ENCODE measurements around the gene GALNT2. TPM values are rescaled to one million over a fixed set of nuclear protein-coding genes. Genes with fewer than 3 reads are reported as not detected.

Gene GALNT2
- total and polyA plus RNA-seq, 3 experiments from 2014 or later = 15.7 to 69.0 (median 65.6) TPM

GRCh38 chr1:230065571-230065970 lies 1.5 kb upstream of the GALNT2 start:
- H3K4me1 Mint-ChIP-seq = peaks cover 23 to 33% (median 31%) of the 10 kb centered on the region in 3 donors
- Histone ChIP-seq H3K27ac (ENCODE audit: low read depth, low read length) (peak overlapping the region; percentile 65), H3K4me1 (ENCODE audit: insufficient read depth, low read length) (peaks cover 6% of the 10 kb centered on the region), H3K36me3 (ENCODE audit: insufficient read depth, low read length) (no peaks in the 10 kb centered on the region), H3K9me3 (ENCODE audit: low read length) (no peaks in the 10 kb centered on the region), H3K4me3 (ENCODE audit: low read length) (no peak overlapping the region), H3K27me3 (ENCODE audit: insufficient read depth, low read length, poor library complexity, severe bottlenecking) (no peaks in the 10 kb centered on the region)
- peak overlapping the region in 4 of 7 donors; percentile 10 to 90 (median 76) for H3K4me3 Mint-ChIP-seq
- CTCF ChIA-PET = no interaction called here
- no peak for DNase-seq
- peaks cover 0 to 4% of the 10 kb centered on the region in 2 donors for H3K27me3 Mint-ChIP-seq
- H3K36me3 Mint-ChIP-seq = peaks cover 0 to 3% (median 0%) of the 10 kb centered on the region in 3 donors
- peak overlapping the region in 5 of 8 donors; percentile 83 to 98 (median 96) for H3K27ac Mint-ChIP-seq
- peaks cover 0 to 4% (median 0%) of the 10 kb centered on the region in 5 donors for H3K9me3 Mint-ChIP-seq
- POLR2A ChIA-PET = no interaction called here

GRCh38 chr1:230066031-230066430 lies 1.0 kb upstream of the GALNT2 start:
- Mint-ChIP-seq H3K4me1 (peaks cover 26 to 37% (median 35%) of the 10 kb centered on the region in 3 donors), H3K4me3 (peak overlapping the region; percentile 79 to 93 (median 90)), H3K27me3 (peaks cover 0 to 4% of the 10 kb centered on the region in 2 donors), H3K9me3 (peaks cover 0 to 4% (median 0%) of the 10 kb centered on the region in 5 donors), H3K36me3 (peaks cover 0 to 3% (median 0%) of the 10 kb centered on the region in 3 donors), H3K27ac (peak overlapping the region; percentile 71 to 98 (median 96))
- Histone ChIP-seq H3K27ac (ENCODE audit: low read depth, low read length) (peak overlapping the region; percentile 65), H3K4me1 (ENCODE audit: insufficient read depth, low read length) (peaks cover 6% of the 10 kb centered on the region), H3K4me3 (ENCODE audit: low read length) (peak overlapping the region; percentile 64), H3K36me3 (ENCODE audit: insufficient read depth, low read length) (no peaks in the 10 kb centered on the region), H3K27me3 (ENCODE audit: insufficient read depth, low read length, poor library complexity, severe bottlenecking) (no peaks in the 10 kb centered on the region), H3K9me3 (ENCODE audit: low read length) (no peaks in the 10 kb centered on the region)
- POLR2A ChIA-PET = interaction anchor here (0.6 kb wide), 1 partner anchor 44 kb away, joined by 4 read pairs; no protein-coding TSS in a partner anchor
- CTCF ChIA-PET = interaction anchor here (1.2 kb wide), 1 partner anchor 14 kb away, joined by 3 read pairs; no protein-coding TSS in a partner anchor
- DNase-seq = no peak

DNA sequence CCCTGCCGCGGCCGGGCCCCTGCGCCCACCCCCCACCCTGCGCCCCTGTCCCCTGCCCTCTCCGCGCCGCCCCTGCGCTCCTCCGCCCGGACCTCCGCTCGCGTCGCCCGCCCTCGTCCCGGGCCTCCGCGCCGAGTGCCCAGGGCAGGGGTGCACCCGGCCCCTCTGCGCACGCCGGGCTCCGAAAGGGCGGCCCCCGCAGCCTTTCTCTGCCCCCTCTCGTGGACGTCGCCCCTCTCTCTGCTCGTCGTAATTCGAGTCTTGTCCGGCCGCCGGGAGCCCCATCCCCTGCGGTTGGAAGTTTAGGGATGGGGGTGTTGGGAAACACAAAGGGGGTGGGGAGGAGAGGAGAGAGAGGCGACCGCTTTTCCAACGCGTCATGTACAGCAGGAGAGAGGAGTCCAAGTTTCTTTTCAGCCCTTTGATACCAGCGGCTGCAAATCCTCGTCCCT lies 407 bp downstream of the GALNT2 start:
- DNase-seq = no peak
- peaks cover 6% of the 10 kb centered on the region for H3K4me1 ChIP-seq (ENCODE audit: insufficient read depth, low read length)
- Mint-ChIP-seq H3K27ac (peak overlapping the region in 5 of 8 donors; percentile 45 to 88 (median 83)), H3K9me3 (peaks cover 0 to 2% (median 0%) of the 10 kb centered on the region in 5 donors), H3K4me1 (peaks cover 29 to 47% (median 42%) of the 10 kb centered on the region in 3 donors), H3K27me3 (peaks cover 0 to 2% of the 10 kb centered on the region in 2 donors), H3K4me3 (peak overlapping the region; percentile 82 to 96 (median 89)), H3K36me3 (peaks cover 0 to 3% (median 0%) of the 10 kb centered on the region in 3 donors)
- no peaks in the 10 kb centered on the region for H3K27me3 ChIP-seq (ENCODE audit: insufficient read depth, low read length, poor library complexity, severe bottlenecking)
- peak overlapping the region; percentile 78 for H3K4me3 ChIP-seq (ENCODE audit: low read length)
- no peaks in the 10 kb centered on the region for H3K9me3 ChIP-seq (ENCODE audit: low read length)
- H3K36me3 ChIP-seq (ENCODE audit: insufficient read depth, low read length) = no peaks in the 10 kb centered on the region
- H3K27ac ChIP-seq (ENCODE audit: low read depth, low read length) = peak overlapping the region; percentile 57
- ChIA-PET POLR2A (interaction anchor here (1.0 kb wide), 2 partner anchors 17 to 729 kb away, joined by 3 read pairs; no protein-coding TSS in a partner anchor), CTCF (no interaction called here)

DNA sequence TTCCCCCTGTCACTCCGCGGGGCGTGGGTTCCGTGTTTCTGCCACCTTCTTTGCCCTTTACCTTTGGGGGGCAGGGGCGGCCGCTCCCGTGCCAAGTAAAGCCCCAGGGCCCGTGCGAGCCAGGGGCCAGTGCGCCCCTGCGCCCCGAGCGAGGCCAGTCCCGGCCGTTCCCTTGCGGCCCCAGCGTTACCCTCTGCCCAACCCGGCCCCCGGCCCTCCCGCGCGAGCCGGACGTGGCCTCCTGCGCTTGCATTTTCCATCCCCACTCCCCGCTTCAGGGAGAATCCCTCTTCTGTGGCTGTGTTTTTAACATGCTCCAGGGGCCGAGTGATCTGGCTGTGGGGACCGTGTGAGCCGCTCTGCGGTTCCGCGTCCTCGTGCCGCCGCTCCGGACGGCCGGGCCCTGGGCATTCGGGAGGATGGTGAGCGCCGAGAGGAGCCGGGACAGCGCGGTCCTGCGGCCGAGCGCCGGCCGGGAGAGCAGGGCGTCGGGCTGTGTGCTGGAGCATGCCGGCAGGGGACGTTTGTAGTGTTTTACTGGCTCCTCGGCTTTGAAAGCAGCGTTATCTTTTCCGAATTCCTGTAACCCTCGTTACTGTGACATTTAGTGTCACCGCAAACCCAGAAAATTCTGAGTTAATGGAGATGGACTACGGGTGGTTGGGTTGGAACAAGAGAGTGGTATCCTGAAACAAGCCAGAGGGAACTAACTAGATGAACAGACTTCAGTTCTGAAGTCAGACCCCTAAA lies 1.0 kb downstream of the GALNT2 start:
- POLR2A ChIA-PET = no interaction called here
- Histone ChIP-seq H3K9me3 (ENCODE audit: low read length) (no peaks in the 10 kb centered on the region), H3K36me3 (ENCODE audit: insufficient read depth, low read length) (no peaks in the 10 kb centered on the region), H3K27me3 (ENCODE audit: insufficient read depth, low read length, poor library complexity, severe bottlenecking) (no peaks in the 10 kb centered on the region), H3K27ac (ENCODE audit: low read depth, low read length) (peak overlapping the region; percentile 57), H3K4me1 (ENCODE audit: insufficient read depth, low read length) (peaks cover 6% of the 10 kb centered on the region), H3K4me3 (ENCODE audit: low read length) (peak overlapping the region; percentile 78)
- H3K9me3 Mint-ChIP-seq = no peaks in the 10 kb centered on the region
- H3K27ac Mint-ChIP-seq = peak overlapping the region in 7 of 8 donors; percentile 58 to 88 (median 83)
- peak overlapping the region; percentile 82 to 96 (median 89) for H3K4me3 Mint-ChIP-seq
- CTCF ChIA-PET = no interaction called here
- peaks cover 29 to 53% (median 42%) of the 10 kb centered on the region in 3 donors for H3K4me1 Mint-ChIP-seq
- peaks cover 0 to 3% (median 0%) of the 10 kb centered on the region in 3 donors for H3K36me3 Mint-ChIP-seq
- no peaks in the 10 kb centered on the region for H3K27me3 Mint-ChIP-seq
- DNase-seq = peak in 3 of 5 donors; percentile 3 to 29 (median 7)

DNA sequence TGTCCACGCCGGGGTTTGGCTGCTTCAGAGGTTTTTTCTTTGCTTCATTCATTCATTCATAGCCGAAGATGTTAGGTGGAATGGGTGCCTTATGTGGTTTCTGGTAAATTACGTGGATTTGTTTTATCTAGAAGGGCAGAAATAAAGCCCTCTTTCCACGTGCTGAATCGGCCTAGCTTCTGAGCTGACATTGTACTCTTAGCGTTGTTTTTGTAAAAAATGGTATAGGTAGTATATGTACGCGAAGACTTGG lies 1.5 kb downstream of the GALNT2 start:
- Histone ChIP-seq H3K36me3 (ENCODE audit: insufficient read depth, low read length) (no peaks in the 10 kb centered on the region), H3K27me3 (ENCODE audit: insufficient read depth, low read length, poor library complexity, severe bottlenecking) (no peaks in the 10 kb centered on the region), H3K27ac (ENCODE audit: low read depth, low read length) (peak overlapping the region; percentile 57), H3K4me3 (ENCODE audit: low read length) (peak overlapping the region; percentile 78), H3K4me1 (ENCODE audit: insufficient read depth, low read length) (peaks cover 6% of the 10 kb centered on the region), H3K9me3 (ENCODE audit: low read length) (no peaks in the 10 kb centered on the region)
- H3K27ac Mint-ChIP-seq = peak overlapping the region; percentile 36 to 86 (median 80)
- no peaks in the 10 kb centered on the region for H3K9me3 Mint-ChIP-seq
- peak in 1 of 5 donors; percentile 16 for DNase-seq
- POLR2A ChIA-PET = no interaction called here
- H3K4me3 Mint-ChIP-seq = peak overlapping the region; percentile 82 to 96 (median 89)
- CTCF ChIA-PET = no interaction called here
- H3K4me1 Mint-ChIP-seq = peaks cover 29 to 58% (median 47%) of the 10 kb centered on the region in 3 donors
- peaks cover 0 to 3% (median 0%) of the 10 kb centered on the region in 3 donors for H3K36me3 Mint-ChIP-seq
- no peaks in the 10 kb centered on the region for H3K27me3 Mint-ChIP-seq

- H3K27me3 Mint-ChIP-seq = no peaks in the 10 kb centered on the region
These were observed 2.1 kb downstream of the GALNT2 start for GRCh38 chr1:230068952-230069684.

DNA sequence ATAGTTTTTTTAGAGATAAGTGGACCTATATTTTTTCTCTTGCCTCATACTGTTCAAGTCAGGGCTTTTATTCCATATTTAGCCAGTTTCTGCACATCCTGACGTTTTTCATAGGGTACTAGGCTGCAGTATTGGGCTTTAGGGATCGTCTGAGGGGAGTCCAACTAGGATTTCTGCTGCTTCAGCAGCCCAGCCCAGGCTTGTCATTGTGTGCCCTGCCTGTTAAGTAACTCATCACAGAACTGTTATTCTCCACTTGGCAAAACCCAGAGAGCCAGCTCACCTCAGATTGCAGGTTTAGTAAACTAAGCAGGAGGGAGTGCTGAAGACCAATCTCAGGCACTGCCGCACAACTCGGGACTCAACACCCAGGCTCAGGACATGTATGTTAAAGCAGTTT lies 2.8 kb downstream of the GALNT2 start:
- CTCF ChIA-PET = no interaction called here
- DNase-seq = no peak
- Histone ChIP-seq H3K27me3 (ENCODE audit: insufficient read depth, low read length, poor library complexity, severe bottlenecking) (no peaks in the 10 kb centered on the region), H3K4me3 (ENCODE audit: low read length) (no peak overlapping the region), H3K4me1 (ENCODE audit: insufficient read depth, low read length) (peaks cover 6% of the 10 kb centered on the region), H3K27ac (ENCODE audit: low read depth, low read length) (no peak overlapping the region), H3K36me3 (ENCODE audit: insufficient read depth, low read length) (no peaks in the 10 kb centered on the region), H3K9me3 (ENCODE audit: low read length) (no peaks in the 10 kb centered on the region)
- H3K9me3 Mint-ChIP-seq = no peaks in the 10 kb centered on the region
- H3K27ac Mint-ChIP-seq = peak overlapping the region in 1 of 8 donors; percentile 33
- POLR2A ChIA-PET = no interaction called here
- peaks cover 31 to 70% (median 51%) of the 10 kb centered on the region in 3 donors for H3K4me1 Mint-ChIP-seq
- peak overlapping the region in 4 of 7 donors; percentile 13 to 96 (median 86) for H3K4me3 Mint-ChIP-seq
- H3K27me3 Mint-ChIP-seq = no peaks in the 10 kb centered on the region
- peaks cover 0 to 3% (median 0%) of the 10 kb centered on the region in 3 donors for H3K36me3 Mint-ChIP-seq

More at GRCh38 chr1:230068952-230069684, 2.1 kb downstream of the GALNT2 start:
- no peak overlapping the region for H3K27ac ChIP-seq (ENCODE audit: low read depth, low read length)
- H3K27me3 ChIP-seq (ENCODE audit: insufficient read depth, low read length, poor library complexity, severe bottlenecking) = no peaks in the 10 kb centered on the region
- H3K36me3 Mint-ChIP-seq = peaks cover 0 to 3% (median 0%) of the 10 kb centered on the region in 3 donors
- H3K4me1 Mint-ChIP-seq = peaks cover 31 to 64% (median 51%) of the 10 kb centered on the region in 3 donors
- H3K4me3 ChIP-seq (ENCODE audit: low read length) = peak overlapping the region; percentile 78
- H3K9me3 ChIP-seq (ENCODE audit: low read length) = no peaks in the 10 kb centered on the region
- peak in 1 of 5 donors; percentile 14 for DNase-seq
- POLR2A ChIA-PET = no interaction called here
- H3K9me3 Mint-ChIP-seq = no peaks in the 10 kb centered on the region
- peak overlapping the region; percentile 29 to 86 (median 80) for H3K27ac Mint-ChIP-seq
- H3K4me3 Mint-ChIP-seq = peak overlapping the region; percentile 82 to 96 (median 89)
- peaks cover 6% of the 10 kb centered on the region for H3K4me1 ChIP-seq (ENCODE audit: insufficient read depth, low read length)
- CTCF ChIA-PET = no interaction called here
- no peaks in the 10 kb centered on the region for H3K36me3 ChIP-seq (ENCODE audit: insufficient read depth, low read length)
